HG03575 (cell line): Measurements from ENCODE around the gene CHKB.
"Not testable (repeated sequence)": the region's sequence is repeated elsewhere in the genome, so short reads cannot be mapped to it uniquely, and the experiment has no call there.

Experiments
- ATAC-seq: cut with Tn5 transposase; IDR thresholded peaks from one replicate; pipeline ENCODE4 v1.9.1; 2021; ENCODE audit not compliant: unreplicated experiment, insufficient number of reproducible peaks, low FRiP score; ENCODE audit errors: extremely low read depth

The CHKB gene

GRCh38 chr22:50582493-50583293, at the start of gene CHKB:
TSS of gene CHKB (minus strand) at chr22:50582849. CDS start at chr22:50582781, 68 bp downstream.
- peak; percentile 49 for ATAC-seq

- ATAC-seq = no peak
These were observed 47.7 kb upstream of the CHKB start for GRCh38 chr22:50630376-50630775.

GRCh38 chr22:50628543-50629134, 46.0 kb upstream of the CHKB start:
- ATAC-seq = no peak

- ATAC-seq = no peak
These were observed 45.2 kb upstream of the CHKB start, which contains the start of gene ARSA for GRCh38 chr22:50627642-50628542. TSS of gene ARSA (minus strand) at chr22:50628152. CDS start at chr22:50627779, 373 bp downstream.

- no peak for ATAC-seq
These were observed 44.4 kb upstream of the CHKB start for GRCh38 chr22:50626850-50627641.

GRCh38 chr22:50626314-50626849, 43.7 kb upstream of the CHKB start:
- no peak for ATAC-seq

- no peak for ATAC-seq
These were observed 43.1 kb upstream of the CHKB start for GRCh38 chr22:50625568-50626313.

- no peak for ATAC-seq
These were observed 42.5 kb upstream of the CHKB start for GRCh38 chr22:50625131-50625567.

GRCh38 chr22:50624347-50625130, 41.9 kb upstream of the CHKB start:
- no peak for ATAC-seq

- ATAC-seq = no peak
These were observed 40.2 kb upstream of the CHKB start for GRCh38 chr22:50622723-50623327.

GRCh38 chr22:50621948-50622722, 39.5 kb upstream of the CHKB start:
- no peak for ATAC-seq

- ATAC-seq = no peak
These were observed 38.8 kb upstream of the CHKB start for GRCh38 chr22:50621356-50621880.

- ATAC-seq = no peak
These were observed 38.1 kb upstream of the CHKB start for GRCh38 chr22:50620593-50621355.

- ATAC-seq = not testable (repeated sequence)
These were observed 31.6 kb upstream of the CHKB start for GRCh38 chr22:50614296-50614695.
